HG02870 (cell line): ENCODE data around the gene CPZ.
"Not testable (repeated sequence)": the region's sequence is repeated elsewhere in the genome, so short reads cannot be mapped to it uniquely, and the experiment has no call there.

Source experiments
- ATAC-seq: cut with Tn5 transposase; IDR thresholded peaks from one replicate; pipeline ENCODE4 v1.9.1; 2021; ENCODE audit warnings: mild to moderate bottlenecking, moderate library complexity; ENCODE audit not compliant: unreplicated experiment

The CPZ gene

GRCh38 chr4:8648816-8649630 is 56.5 kb downstream of the CPZ start:
- no peak for ATAC-seq

DNA sequence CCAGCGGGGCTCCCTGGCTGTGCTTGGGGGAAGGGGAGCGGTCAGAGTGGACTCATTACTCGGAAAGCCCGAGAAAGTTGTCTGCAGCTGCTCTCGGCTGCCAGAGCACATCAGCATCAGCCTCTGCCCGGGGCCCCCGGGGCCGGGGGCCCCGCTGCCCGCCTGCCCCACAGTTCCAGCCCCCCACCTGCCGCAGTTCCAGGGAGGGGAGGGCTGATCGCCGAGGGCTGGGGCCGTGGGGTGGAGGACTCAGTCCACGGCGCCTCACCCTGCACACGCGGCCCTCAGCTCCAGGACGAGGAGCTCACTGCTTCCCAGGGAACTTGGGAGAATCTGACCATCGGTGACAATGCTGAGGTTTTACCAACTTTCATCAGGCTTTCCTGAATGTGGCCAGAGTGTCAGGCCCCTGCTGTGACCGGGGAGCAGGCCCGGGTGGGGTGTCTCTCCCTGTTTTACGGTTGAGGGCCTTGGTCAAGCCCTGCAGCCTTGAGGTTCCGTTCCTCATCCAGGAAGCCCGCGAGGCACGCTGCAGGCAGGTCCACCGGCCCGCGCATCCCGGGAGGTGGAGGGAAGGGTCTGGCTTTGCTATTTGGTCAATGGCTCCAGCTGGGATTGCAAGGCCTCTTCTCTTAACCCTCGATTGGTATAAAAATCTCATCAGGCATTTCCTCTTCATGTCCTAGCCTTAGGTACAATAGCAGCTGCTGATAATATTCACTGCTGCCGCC is 57.2 kb downstream of the CPZ start:
- no peak for ATAC-seq

- no peak for ATAC-seq
Measured at GRCh38 chr4:8651661-8652180, 59.2 kb downstream of the CPZ start.

GRCh38 chr4:8652181-8653078 is 59.9 kb downstream of the CPZ start:
- no peak for ATAC-seq

DNA sequence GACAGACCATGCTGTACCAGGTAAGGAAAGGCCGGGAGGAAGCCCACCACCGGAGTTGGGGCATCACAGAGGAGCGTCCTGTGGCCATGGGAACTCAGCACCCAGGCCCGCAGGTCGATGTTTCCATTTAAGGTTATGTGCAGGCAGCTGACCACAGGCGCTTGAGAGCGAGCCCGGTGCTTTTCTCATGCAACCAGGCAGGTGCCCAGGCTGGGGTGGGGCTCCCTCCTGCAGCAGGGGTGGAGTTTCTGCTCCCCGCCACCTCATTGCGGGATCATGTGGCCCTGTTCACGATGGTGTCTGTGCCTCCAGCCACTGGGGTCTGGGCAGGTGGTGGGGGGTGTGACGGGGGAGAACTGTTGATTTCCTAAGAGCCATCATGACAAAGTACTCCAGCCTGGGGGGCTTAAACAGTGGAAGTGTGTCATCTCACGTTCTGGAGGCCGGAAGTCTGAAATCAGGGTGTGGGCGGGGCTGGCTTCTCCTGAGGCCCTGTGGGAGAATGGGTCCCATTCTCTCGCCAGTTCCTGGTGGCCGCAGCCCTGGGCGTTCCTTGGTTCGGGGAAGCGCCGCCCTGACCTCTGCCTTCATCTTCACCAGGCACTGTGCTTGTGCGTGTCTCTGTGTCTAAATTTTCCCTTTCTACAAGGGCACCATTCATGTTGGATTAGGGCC is 60.9 kb downstream of the CPZ start:
- ATAC-seq: no peak

DNA sequence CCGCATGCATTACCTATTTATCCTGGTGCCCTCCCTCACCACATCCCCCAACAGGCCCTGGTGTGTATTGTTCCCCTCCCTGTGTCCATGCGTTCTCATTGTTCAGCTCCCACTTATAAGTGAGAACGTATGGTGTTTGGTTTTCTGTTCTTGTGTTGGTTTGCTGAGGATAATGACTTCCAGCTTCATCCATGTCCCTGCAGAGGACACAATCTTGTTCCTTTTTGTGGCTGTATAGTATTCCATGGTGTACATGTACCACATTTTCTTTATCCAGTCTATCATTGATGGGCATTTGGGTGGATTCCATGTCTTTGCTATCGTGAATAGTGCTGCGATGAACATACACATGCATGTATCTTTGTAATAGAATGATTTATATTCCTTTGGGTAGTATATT is 61.6 kb downstream of the CPZ start:
- ATAC-seq: not testable (repeated sequence)

- no peak for ATAC-seq
Measured at GRCh38 chr4:8655411-8656184, 63.0 kb downstream of the CPZ start.

DNA sequence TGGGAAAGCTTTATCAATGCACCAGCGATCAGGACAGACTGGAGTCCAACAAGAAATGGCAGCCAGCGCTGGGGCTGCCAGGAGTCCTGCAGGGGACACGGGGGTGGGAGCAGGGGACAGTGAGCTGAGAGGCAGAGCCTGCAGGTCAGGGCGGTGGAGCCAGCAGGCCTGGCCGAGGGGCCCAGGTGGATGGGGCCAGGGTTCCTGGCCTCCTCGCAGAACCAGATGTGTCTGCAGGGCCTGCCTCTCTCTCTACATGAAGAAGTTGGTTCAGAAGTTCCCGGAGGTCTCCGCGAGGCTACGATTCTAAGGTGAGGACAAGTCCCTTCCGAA is 63.6 kb downstream of the CPZ start:
- ATAC-seq: no peak

- no peak for ATAC-seq
Measured at GRCh38 chr4:8656711-8657380, 64.3 kb downstream of the CPZ start.

GRCh38 chr4:8657381-8658088 is 65.0 kb downstream of the CPZ start:
- no peak for ATAC-seq

DNA sequence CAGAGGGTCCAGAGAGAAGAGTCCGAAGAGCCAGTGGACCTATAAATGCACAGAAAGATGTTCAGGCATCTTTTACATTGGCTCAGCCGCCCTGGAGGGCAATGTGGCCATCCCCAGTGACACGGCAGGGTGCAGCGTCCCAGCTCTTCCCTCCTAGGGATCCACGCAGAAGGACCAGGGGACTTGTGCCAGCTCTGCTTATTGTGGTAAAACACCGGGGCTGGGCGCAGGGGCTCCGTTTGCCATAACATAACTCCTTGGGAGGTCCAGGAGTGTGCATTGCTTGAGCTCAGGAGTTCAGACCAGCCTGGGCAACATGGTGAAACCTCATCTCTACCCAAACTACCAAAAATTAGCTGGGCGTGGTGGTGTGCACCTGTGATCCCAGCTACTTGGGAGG is 70.2 kb downstream of the CPZ start:
- no peak for ATAC-seq

GRCh38 chr4:8664031-8664805 is 71.7 kb downstream of the CPZ start:
- no peak for ATAC-seq

DNA sequence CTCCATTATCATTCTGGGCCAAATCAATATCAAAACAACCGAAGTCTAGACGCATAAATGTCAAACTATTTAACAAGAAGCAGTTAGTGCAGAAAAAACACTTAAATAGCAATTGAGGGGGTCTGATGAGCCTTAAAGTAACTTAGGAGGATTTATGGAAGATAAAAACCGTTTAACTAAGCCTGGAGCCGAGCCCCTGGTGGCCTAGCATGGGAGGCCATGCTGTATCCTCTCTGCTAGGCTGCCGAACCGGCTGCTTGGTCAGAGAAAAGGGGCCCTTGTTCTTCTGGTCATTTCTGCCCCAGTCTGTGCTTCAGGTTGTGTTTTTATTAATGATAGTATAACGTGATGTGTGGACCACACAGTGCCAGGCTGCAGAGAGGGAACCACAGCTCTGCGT is 72.4 kb downstream of the CPZ start:
- ATAC-seq: no peak

- ATAC-seq: no peak
Measured at GRCh38 chr4:8665406-8666360, 73.1 kb downstream of the CPZ start.

DNA sequence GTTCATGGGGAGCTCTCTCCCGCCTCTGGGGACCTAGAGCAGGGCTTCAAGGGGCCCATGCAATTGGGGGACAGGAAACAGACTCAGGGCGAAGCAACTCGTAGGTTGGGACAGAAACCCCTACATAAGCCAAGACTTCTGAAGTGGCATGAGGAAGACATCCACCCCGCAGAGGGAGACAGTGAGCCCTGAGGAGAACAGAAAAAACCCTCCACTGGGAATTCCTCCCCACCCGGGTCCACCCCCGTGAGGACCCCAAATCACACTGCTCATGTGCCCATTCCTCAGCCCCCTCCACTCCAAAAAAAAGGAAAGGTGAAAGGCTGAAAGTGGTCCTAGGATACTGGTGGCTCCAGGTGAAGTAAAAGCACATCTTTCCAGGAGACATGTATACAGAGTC is 74.0 kb downstream of the CPZ start:
- no peak for ATAC-seq
